SK-N-MC (cell line): Measurements from ENCODE around the gene OGG1.

Experiments
- EZH2 ChIP-seq: fragments of 200-600 bp; sonication (generic); IDR thresholded peaks from one replicate; pipeline ENCODE4 v1.6.1; 2017; ENCODE audit warnings: antibody characterized with exemption
- POLR2AphosphoS5 ChIP-seq: IDR thresholded peaks from 2 replicates; pipeline ENCODE4 v1.6.1; 2012; ENCODE audit warnings: mild to moderate bottlenecking, low read depth, low read length, borderline replicate concordance

GRCh38 chr3:9765865-9766264, 16.1 kb downstream of the OGG1 start:
- TF ChIP-seq POLR2AphosphoS5: no peak
- TF ChIP-seq EZH2: no peak
